ENCODE results near the gene FAM20C. TPM values are rescaled to one million over a fixed set of nuclear protein-coding genes. Genes with fewer than 3 reads are reported as not detected.
"Not testable (repeated sequence)": the region's sequence is repeated elsewhere in the genome, so short reads cannot be mapped to it uniquely, and the experiment has no call there.

The FAM20C gene
- total RNA-seq, 1 donor from 2014 or later, result 119 TPM

GRCh38 chr7:173209-173918 lies 19.0 kb upstream of the FAM20C start:
- no peak for DNase-seq (ENCODE audit: low read depth)

GRCh38 chr7:174716-175115 lies 17.7 kb upstream of the FAM20C start:
- DNase-seq (ENCODE audit: low read depth), result no peak

GRCh38 chr7:175955-176354 lies 16.4 kb upstream of the FAM20C start:
- no peak for DNase-seq (ENCODE audit: low read depth)

- DNase-seq (ENCODE audit: low read depth), result no peak
These were observed 16.0 kb upstream of the FAM20C start for GRCh38 chr7:176381-176780.

GRCh38 chr7:176786-177459 lies 15.4 kb upstream of the FAM20C start:
- DNase-seq (ENCODE audit: low read depth), result no peak

GRCh38 chr7:178444-178843 lies 13.9 kb upstream of the FAM20C start:
- DNase-seq (ENCODE audit: low read depth), result no peak

- DNase-seq (ENCODE audit: low read depth), result no peak
These were observed 13.1 kb upstream of the FAM20C start for GRCh38 chr7:179209-179681.

- no peak for DNase-seq (ENCODE audit: low read depth)
These were observed 12.2 kb upstream of the FAM20C start for GRCh38 chr7:179948-180694.

- DNase-seq (ENCODE audit: low read depth), result no peak
These were observed 10.6 kb upstream of the FAM20C start for GRCh38 chr7:181738-182137.

- DNase-seq (ENCODE audit: low read depth), result not testable (repeated sequence)
These were observed 9.9 kb upstream of the FAM20C start for GRCh38 chr7:182502-182901.

- DNase-seq (ENCODE audit: low read depth), result no peak
These were observed 8.7 kb upstream of the FAM20C start for GRCh38 chr7:183496-184292.

GRCh38 chr7:184294-185264 lies 7.8 kb upstream of the FAM20C start:
- DNase-seq (ENCODE audit: low read depth), result no peak

GRCh38 chr7:186516-187113 lies 5.8 kb upstream of the FAM20C start:
- no peak for DNase-seq (ENCODE audit: low read depth)

GRCh38 chr7:187227-187927 lies 5.0 kb upstream of the FAM20C start:
- no peak for DNase-seq (ENCODE audit: low read depth)

- DNase-seq (ENCODE audit: low read depth), result no peak
These were observed 4.2 kb upstream of the FAM20C start for GRCh38 chr7:188174-188573.

GRCh38 chr7:188727-189500 lies 3.5 kb upstream of the FAM20C start:
- DNase-seq (ENCODE audit: low read depth), result no peak

- DNase-seq (ENCODE audit: low read depth), result no peak
These were observed 2.7 kb upstream of the FAM20C start for GRCh38 chr7:189719-190118.

- DNase-seq (ENCODE audit: low read depth), result no peak
These were observed 2.2 kb upstream of the FAM20C start for GRCh38 chr7:190196-190595.
